Right lobe of liver (tissue), 4 donors: ENCODE results near the gene GPC4.

Experiments used
- POLR2A ChIP-seq: fragments of 450-650 bp; IDR thresholded peaks from one replicate; pipeline ENCODE4 v1.6.1; 2017; ENCODE audit warnings: antibody characterized with exemption, mild to moderate bottlenecking
- TF ChIP-seq, protein P1 (sequence below), 4 donors: fragments of 200-600 bp in 3 of 4; fragments of 450-650 bp in 1 of 4; IDR thresholded peaks; one replicate each; pipeline versions ENCODE4 v1.5.1 to v1.8.0; 2016 to 2022; ENCODE audit warnings: antibody characterized with exemption in 4 of 4, mild to moderate bottlenecking in 2 of 4
- donor health status: DM: no; HTN: no; CAD: no.
- donor health status: DM: no; HTN: no; CAD: no.
- donor health status: DM: no; HTN: yes; CAD: no.

DNA sequence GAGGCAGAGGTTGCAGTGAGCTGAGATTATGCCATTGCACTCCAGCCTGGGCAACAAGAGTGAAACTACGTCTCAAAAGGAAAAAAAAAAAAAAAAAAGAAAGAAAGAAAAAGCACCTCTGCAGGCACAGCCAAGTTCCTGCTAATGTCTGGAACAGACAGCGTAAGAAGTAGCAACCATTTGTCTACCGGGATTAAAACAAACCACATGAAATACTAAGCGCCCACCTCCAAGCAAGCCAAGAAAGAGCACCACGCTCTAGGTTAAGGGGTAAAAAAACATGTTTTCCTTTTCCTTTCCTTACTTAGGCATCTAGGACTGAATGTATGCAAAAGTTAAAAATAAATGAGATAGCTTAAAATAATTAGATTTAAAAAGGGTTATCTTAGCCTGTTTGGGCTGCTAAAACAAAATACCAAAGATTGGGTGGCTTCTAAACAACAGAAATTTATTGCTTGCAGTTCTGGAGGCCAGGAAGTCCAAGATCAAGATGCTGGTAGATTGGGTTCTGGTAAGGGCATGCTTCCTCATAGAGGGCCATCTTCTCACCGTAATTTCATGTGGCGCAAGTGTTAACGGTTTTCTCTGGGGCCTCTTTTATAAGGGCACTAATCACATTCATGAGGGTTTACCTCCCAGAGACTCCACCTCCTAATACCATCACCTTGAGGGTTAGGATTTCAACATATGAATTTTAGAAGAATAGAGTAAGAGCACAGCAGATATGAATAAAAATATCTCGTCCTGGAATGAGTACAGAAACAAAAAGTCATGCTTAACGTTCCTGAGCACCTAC, 12.3 kb downstream of the GPC4 start:
- TF ChIP-seq, protein P1, sequence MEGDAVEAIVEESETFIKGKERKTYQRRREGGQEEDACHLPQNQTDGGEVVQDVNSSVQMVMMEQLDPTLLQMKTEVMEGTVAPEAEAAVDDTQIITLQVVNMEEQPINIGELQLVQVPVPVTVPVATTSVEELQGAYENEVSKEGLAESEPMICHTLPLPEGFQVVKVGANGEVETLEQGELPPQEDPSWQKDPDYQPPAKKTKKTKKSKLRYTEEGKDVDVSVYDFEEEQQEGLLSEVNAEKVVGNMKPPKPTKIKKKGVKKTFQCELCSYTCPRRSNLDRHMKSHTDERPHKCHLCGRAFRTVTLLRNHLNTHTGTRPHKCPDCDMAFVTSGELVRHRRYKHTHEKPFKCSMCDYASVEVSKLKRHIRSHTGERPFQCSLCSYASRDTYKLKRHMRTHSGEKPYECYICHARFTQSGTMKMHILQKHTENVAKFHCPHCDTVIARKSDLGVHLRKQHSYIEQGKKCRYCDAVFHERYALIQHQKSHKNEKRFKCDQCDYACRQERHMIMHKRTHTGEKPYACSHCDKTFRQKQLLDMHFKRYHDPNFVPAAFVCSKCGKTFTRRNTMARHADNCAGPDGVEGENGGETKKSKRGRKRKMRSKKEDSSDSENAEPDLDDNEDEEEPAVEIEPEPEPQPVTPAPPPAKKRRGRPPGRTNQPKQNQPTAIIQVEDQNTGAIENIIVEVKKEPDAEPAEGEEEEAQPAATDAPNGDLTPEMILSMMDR (IDR thresholded peaks at IDR 0.05): no peak
- no peak for TF ChIP-seq POLR2A
